ENCODE results near the gene GOLGA1.
"Not testable (repeated sequence)": the region's sequence is repeated elsewhere in the genome, so short reads cannot be mapped to it uniquely, and the experiment has no call there.

Gene GOLGA1

GRCh38 chr9:124940521-124940893, 376 bp downstream of the GOLGA1 start:
- TF ChIP-seq, protein P1, sequence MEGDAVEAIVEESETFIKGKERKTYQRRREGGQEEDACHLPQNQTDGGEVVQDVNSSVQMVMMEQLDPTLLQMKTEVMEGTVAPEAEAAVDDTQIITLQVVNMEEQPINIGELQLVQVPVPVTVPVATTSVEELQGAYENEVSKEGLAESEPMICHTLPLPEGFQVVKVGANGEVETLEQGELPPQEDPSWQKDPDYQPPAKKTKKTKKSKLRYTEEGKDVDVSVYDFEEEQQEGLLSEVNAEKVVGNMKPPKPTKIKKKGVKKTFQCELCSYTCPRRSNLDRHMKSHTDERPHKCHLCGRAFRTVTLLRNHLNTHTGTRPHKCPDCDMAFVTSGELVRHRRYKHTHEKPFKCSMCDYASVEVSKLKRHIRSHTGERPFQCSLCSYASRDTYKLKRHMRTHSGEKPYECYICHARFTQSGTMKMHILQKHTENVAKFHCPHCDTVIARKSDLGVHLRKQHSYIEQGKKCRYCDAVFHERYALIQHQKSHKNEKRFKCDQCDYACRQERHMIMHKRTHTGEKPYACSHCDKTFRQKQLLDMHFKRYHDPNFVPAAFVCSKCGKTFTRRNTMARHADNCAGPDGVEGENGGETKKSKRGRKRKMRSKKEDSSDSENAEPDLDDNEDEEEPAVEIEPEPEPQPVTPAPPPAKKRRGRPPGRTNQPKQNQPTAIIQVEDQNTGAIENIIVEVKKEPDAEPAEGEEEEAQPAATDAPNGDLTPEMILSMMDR (IDR thresholded peaks at IDR 0.05; ENCODE audit: control insufficient read depth, insufficient read depth, low read depth, low read length, missing control alignments): no peak
- H3K4me3 ChIP-seq (ENCODE audit: control insufficient read depth, low read depth, low read length): peak overlapping the region; percentile 86
- DNase-seq (ENCODE audit: low read depth): no peak

GRCh38 chr9:124939944-124940343, 939 bp downstream of the GOLGA1 start:
- TF ChIP-seq, protein P1 (IDR thresholded peaks at IDR 0.05; ENCODE audit: control insufficient read depth, insufficient read depth, low read depth, low read length, missing control alignments): no peak
- peak overlapping the region; percentile 86 for H3K4me3 ChIP-seq (ENCODE audit: control insufficient read depth, low read depth, low read length)
- no peak for DNase-seq (ENCODE audit: low read depth)

DNA sequence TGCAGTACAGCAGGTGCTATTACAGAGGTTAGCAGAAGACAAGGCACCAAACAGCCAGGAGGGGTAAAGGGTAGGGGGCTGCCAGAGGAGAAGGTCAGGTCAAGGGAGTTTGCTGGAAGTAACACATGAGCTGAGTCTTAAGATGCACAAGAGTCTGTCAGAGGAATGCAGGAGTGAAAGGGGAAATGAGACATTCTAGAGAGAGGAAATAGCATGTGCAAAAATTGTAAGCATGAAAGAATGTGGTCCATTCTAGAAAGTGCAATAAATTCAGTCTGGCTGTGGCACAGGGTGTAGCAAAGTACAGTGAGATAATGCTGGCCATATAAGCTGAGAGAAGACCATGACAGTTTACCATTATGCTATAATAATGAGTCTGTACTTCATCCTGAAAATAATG, 6.6 kb downstream of the GOLGA1 start:
- peak; percentile 11 for DNase-seq (ENCODE audit: low read depth)
- no peak overlapping the region for H3K4me3 ChIP-seq (ENCODE audit: control insufficient read depth, low read depth, low read length)
- TF ChIP-seq, protein P1 (IDR thresholded peaks at IDR 0.05; ENCODE audit: control insufficient read depth, insufficient read depth, low read depth, low read length, missing control alignments): no peak

GRCh38 chr9:124932333-124932732, 8.6 kb downstream of the GOLGA1 start:
- TF ChIP-seq, protein P1 (IDR thresholded peaks at IDR 0.05; ENCODE audit: control insufficient read depth, insufficient read depth, low read depth, low read length, missing control alignments): no peak
- DNase-seq (ENCODE audit: low read depth): no peak
- no peak overlapping the region for H3K4me3 ChIP-seq (ENCODE audit: control insufficient read depth, low read depth, low read length)

DNA sequence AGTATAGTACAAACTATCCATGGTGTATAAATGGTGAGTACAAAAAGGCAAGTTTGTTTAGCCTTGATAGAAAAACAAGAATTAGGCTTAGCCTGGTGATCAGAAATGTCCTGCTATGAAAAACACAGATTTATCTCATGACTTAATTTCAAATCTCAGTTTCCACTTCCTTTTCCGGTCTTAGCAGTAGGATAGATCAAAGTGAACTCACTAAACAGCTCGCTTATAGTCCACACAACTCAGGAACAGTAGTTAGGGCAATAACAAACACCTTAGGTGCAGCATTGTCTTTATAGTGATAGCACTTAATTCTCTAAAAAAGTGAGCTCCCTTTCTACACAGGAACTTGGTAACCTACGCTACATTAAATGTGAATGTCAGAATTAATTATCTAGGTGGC, 11.4 kb downstream of the GOLGA1 start:
- no peak overlapping the region for H3K4me3 ChIP-seq (ENCODE audit: control insufficient read depth, low read depth, low read length)
- no peak for DNase-seq (ENCODE audit: low read depth)
- TF ChIP-seq, protein P1 (IDR thresholded peaks at IDR 0.05; ENCODE audit: control insufficient read depth, insufficient read depth, low read depth, low read length, missing control alignments): no peak

- no peak overlapping the region for H3K4me3 ChIP-seq (ENCODE audit: control insufficient read depth, low read depth, low read length)
- DNase-seq (ENCODE audit: low read depth): no peak
- TF ChIP-seq, protein P1 (IDR thresholded peaks at IDR 0.05; ENCODE audit: control insufficient read depth, insufficient read depth, low read depth, low read length, missing control alignments): no peak
Observed at GRCh38 chr9:124928116-124928515, 12.8 kb downstream of the GOLGA1 start.

DNA sequence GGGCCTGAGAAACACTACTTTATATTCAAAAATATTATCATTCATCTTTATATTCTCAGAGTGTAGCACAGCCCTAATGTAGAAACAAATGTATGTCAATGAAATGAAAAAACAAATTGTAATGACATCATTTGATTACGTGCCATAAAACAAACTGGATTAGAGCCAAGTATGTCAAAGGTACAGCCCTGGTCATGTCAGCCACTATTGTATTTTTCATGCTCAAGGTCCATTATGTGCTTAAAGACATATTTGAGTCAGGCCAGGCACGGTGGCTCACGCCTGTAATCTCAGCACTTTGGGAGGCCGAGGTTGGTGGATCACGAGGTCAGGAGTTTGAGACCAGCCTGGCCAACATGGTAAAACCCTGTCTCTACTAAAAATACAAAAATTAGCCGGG, 20.5 kb downstream of the GOLGA1 start:
- not testable (repeated sequence) for DNase-seq (ENCODE audit: low read depth); H3K4me3 ChIP-seq (ENCODE audit: control insufficient read depth, low read depth, low read length)
